ENCODE results near the gene CLCN7. TPM values are rescaled to one million over a fixed set of nuclear protein-coding genes. Genes with fewer than 3 reads are reported as not detected.

CLCN7 gene
- total RNA-seq, 1 donor from 2014 or later = 177 TPM

DNA sequence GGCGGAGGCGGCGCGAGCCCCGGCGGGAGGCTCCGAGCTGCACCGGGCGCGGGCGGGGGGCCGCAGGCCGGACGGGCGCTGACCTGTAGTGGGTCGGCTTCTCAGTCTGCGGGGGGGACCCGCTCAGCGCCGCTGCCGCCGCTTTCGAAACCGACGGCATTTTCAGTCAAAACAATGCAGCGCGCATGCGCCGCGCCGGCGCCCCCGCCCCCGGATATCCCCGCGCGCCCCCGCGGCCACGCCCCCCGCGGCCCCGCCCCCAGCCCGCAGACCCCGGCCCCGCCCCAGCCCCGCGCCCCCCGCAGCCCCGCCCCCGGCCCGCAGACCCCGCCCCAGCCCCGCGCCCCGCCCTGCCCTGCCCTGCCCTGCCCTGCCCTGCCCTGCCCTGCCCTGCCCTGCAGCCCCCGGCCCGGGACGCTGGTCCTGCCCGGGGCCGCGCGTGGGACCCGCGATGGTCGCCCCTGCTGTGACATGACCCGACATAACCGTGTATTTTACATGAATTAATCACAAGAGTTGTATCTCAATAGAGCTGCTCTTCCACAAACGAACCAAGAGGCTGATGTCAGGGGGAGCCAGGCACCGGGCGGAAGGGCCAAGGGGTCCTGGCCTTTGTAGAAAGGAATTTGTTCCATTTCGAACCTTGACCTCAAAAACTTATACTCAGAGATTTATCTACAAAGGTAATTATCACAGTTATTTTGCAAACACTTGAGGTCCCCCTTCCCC, 60.1 kb downstream of the CLCN7 start, which contains the start of gene UNKL:
TSS of gene UNKL (minus strand) at position 173 of the 729 bp plus-strand sequence. CDS start at position 160, 13 bp downstream.
- no peaks in the 10 kb centered on the region for H3K9me3 Mint-ChIP-seq (ENCODE audit: unreplicated experiment)
- peak within 1 kb of the TSS; percentile 78 for H3K27ac Mint-ChIP-seq (ENCODE audit: unreplicated experiment)
- H3K4me3 Mint-ChIP-seq (ENCODE audit: unreplicated experiment) = peak within 1 kb of the TSS; percentile 73
- no peaks in the 10 kb centered on the region for H3K36me3 Mint-ChIP-seq (ENCODE audit: unreplicated experiment)
- DNase-seq (ENCODE audit: extremely low spot score, unreplicated experiment) = no peak
- TF ChIP-seq, protein P1, sequence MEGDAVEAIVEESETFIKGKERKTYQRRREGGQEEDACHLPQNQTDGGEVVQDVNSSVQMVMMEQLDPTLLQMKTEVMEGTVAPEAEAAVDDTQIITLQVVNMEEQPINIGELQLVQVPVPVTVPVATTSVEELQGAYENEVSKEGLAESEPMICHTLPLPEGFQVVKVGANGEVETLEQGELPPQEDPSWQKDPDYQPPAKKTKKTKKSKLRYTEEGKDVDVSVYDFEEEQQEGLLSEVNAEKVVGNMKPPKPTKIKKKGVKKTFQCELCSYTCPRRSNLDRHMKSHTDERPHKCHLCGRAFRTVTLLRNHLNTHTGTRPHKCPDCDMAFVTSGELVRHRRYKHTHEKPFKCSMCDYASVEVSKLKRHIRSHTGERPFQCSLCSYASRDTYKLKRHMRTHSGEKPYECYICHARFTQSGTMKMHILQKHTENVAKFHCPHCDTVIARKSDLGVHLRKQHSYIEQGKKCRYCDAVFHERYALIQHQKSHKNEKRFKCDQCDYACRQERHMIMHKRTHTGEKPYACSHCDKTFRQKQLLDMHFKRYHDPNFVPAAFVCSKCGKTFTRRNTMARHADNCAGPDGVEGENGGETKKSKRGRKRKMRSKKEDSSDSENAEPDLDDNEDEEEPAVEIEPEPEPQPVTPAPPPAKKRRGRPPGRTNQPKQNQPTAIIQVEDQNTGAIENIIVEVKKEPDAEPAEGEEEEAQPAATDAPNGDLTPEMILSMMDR (IDR thresholded peaks at IDR 0.05) = no peak
- peaks cover 13% of the 10 kb centered on the region for H3K4me1 Mint-ChIP-seq (ENCODE audit: unreplicated experiment)
- no peaks in the 10 kb centered on the region for H3K27me3 Mint-ChIP-seq (ENCODE audit: unreplicated experiment)

DNA sequence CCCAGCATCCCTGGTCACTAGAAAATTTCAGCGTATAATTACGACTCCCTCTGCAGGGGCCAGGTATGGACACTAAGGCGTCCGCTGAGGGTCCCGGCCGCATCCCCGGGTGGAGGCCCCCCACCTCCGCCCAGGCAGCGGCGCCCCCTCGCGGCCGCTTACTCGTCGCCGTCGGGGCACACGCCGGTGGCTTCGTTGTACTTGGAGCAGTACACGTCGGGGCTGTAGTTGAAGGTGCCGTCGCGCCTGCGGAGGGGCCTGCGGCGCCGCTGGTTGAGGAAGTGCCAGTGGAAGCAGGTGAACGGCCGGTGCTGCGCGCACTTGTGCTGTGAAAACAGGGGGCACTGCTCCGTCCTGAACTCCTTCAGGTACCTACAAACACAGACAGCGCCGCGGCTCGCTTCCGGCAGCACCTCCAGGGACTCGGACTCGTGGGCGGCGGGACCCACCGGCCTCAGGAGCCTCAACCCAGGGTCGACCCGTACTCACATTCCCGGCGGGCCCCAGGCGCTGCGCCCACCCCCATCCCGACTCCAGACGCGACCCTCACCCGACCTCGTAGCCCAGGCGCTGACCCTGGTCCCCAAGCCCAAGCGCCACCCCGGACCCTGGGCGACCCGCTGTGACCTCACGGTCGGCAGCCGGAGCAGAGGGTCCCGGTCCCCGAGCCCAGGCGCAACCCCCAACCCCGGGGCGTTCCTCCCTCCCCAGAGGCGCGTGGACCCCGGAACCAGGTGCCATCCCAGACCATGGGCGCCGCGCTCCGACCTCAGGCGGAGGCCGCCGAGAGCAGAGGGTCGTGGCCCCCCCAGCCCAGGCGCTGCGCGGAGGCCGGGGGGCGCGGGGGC, 60.9 kb downstream of the CLCN7 start:
- Mint-ChIP-seq H3K4me3 (ENCODE audit: unreplicated experiment) (peak overlapping the region; percentile 72), H3K9me3 (ENCODE audit: unreplicated experiment) (no peaks in the 10 kb centered on the region), H3K27me3 (ENCODE audit: unreplicated experiment) (no peaks in the 10 kb centered on the region), H3K27ac (ENCODE audit: unreplicated experiment) (peak overlapping the region; percentile 34), H3K36me3 (ENCODE audit: unreplicated experiment) (no peaks in the 10 kb centered on the region), H3K4me1 (ENCODE audit: unreplicated experiment) (peaks cover 14% of the 10 kb centered on the region)
- DNase-seq (ENCODE audit: extremely low spot score, unreplicated experiment) = no peak
- TF ChIP-seq, protein P1 (IDR thresholded peaks at IDR 0.05) = peak; percentile 77

DNA sequence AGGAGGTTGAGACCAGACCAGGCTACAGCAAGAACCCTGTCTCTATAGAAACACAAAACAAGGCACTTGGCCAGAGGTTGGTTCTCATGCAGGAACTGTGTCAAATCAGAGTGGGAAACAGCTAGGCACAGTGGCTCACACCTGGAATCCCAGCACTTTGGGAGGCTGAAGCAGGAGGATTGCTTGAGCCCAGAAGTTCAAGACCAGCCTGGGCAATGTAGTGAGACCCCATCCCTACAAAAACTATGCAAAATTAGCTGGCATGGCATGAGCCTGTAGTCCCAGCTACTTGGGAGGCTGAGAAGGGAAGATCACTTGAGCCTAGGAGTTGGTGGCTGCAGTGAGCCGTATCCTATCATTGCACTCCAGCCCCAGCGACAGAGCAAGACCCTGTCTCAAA, 62.0 kb downstream of the CLCN7 start:
- TF ChIP-seq, protein P1 (IDR thresholded peaks at IDR 0.05) = no peak
- Mint-ChIP-seq H3K36me3 (ENCODE audit: unreplicated experiment) (no peaks in the 10 kb centered on the region), H3K27ac (ENCODE audit: unreplicated experiment) (no peak overlapping the region), H3K9me3 (ENCODE audit: unreplicated experiment) (no peaks in the 10 kb centered on the region), H3K27me3 (ENCODE audit: unreplicated experiment) (no peaks in the 10 kb centered on the region), H3K4me1 (ENCODE audit: unreplicated experiment) (peaks cover 21% of the 10 kb centered on the region), H3K4me3 (ENCODE audit: unreplicated experiment) (no peak overlapping the region)
- DNase-seq (ENCODE audit: extremely low spot score, unreplicated experiment) = no peak

DNA sequence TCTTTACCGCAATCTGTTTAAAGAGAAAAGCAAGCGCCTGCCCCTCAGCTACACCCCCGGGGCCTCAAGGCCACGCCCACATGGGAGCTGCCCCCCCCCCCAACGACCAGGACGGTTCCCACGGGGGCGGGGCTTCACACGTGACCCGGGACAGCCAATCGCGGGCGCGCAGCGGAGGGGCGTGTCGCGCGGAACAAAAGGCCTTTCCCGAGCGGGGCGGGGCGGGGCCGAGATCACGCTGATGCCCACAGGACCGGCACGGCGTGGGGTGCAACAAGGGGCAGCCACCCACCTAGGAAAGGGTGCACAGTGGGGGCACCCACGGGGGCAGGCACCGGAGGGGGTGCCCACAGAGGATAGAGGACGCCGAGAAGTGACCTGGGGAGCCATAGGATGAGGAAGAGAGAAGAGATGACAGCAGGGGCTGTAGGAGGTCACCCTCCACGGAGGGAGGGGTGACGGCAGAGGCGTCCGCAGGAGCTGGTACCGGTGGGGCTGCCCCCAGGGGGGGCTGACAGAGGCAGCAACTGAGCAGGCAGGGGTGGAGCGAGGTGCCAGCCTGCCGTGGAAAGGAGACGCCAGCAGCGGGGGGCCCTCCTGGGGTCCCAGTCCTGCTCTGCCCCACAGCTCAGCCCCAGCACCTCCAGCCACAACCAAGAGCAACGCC, 66.5 kb downstream of the CLCN7 start:
- Mint-ChIP-seq H3K27me3 (ENCODE audit: unreplicated experiment) (no peaks in the 10 kb centered on the region), H3K36me3 (ENCODE audit: unreplicated experiment) (peaks cover 7% of the 10 kb centered on the region), H3K9me3 (ENCODE audit: unreplicated experiment) (no peaks in the 10 kb centered on the region), H3K4me1 (ENCODE audit: unreplicated experiment) (peaks cover 18% of the 10 kb centered on the region), H3K27ac (ENCODE audit: unreplicated experiment) (peak overlapping the region; percentile 41), H3K4me3 (ENCODE audit: unreplicated experiment) (peak overlapping the region; percentile 77)
- TF ChIP-seq, protein P1 (IDR thresholded peaks at IDR 0.05) = no peak
- DNase-seq (ENCODE audit: extremely low spot score, unreplicated experiment) = peak; percentile 97

All from osteocyte (in vitro differentiated cells).